Lower leg skin (tissue), 3 donors: ENCODE results near the gene LARP7.
"Not testable (repeated sequence)": the region's sequence is repeated elsewhere in the genome, so short reads cannot be mapped to it uniquely, and the experiment has no call there.

ENCODE experiments used
- CTCF ChIP-seq, 3 donors: fragments of 450-650 bp; IDR thresholded peaks; one replicate each; pipeline ENCODE4 v1.5.1; 2016; ENCODE audit warnings: antibody characterized with exemption in 3 of 3, mild to moderate bottlenecking in 3 of 3, moderate library complexity in 2 of 3
- POLR2A ChIP-seq, 2 donors: fragments of 450-650 bp; IDR thresholded peaks; one replicate each; pipeline ENCODE4 v1.6.1; 2016 to 2017; ENCODE audit warnings: antibody characterized with exemption in 2 of 2, mild to moderate bottlenecking in 1 of 2, moderate library complexity in 1 of 2

- not testable (repeated sequence) for TF ChIP-seq CTCF, POLR2A (IDR thresholded peaks at IDR 0.05)
These were observed 24.1 kb upstream of the LARP7 start for GRCh38 chr4:112612814-112613213.
